NCI-H187 treated with DMSO at 0.1 percent for 48 hours (cell line): ENCODE data around the gene RABGAP1.

Experiments
- DNase-seq: peaks from one replicate; lab custom pipeline; 2025; lab: John Stamatoyannopoulos, UW

RABGAP1 gene

DNA sequence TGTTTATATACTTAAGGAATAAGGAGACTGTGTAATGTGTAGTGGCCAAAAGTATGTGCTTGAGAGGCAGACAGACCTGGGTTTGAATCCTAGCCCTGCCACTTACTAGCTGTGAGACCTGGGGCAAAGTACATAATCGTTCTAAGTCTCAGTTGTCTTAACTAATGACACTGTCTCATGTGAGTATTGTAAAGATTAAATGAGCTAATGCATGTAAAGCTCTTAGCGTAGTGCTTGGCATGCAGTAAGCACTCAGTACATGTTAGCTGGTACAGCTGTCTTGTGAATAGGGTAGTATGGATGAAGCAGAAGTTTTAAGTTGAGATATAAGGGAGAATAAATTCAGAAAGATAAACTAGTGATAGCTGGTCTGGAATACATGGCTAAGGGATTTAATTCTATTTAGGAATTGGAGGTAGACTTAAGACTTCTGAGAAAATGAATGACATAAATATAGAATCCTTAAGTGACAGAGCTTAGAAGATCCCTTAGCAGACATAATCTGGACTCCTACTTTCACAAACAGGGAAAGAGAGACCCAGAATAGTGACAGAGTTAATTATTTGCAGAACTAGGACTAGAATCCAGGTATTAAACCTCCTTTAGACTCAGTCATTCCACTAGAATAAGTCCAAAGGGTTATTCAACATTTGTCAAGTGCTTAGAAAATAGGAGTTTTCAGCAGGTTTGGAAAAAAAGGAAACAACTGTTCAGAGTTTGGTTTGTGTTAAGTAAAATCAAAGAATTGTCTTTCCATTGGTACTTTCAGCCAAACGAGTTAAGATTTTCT is 105.8 kb downstream of the RABGAP1 start:
- DNase-seq = no peak

DNA sequence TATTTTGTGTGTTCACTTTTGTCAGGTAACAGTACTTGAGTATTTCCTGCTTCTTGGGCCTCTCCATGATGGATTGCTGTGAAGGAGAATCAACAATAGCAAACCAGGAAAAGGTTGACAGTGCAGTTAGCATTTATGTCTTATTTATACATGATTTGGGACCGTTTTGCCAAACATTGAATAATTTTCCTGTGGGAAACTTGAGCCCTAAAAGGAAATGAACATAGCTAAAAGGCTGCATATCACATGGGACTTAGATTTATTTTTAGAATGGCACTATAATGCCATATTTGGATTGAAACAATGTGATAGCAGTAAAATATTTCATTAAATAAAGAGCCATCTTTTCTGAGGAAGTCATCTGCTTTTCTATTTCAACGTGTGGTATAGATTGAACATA is 107.9 kb downstream of the RABGAP1 start:
- DNase-seq = no peak

DNA sequence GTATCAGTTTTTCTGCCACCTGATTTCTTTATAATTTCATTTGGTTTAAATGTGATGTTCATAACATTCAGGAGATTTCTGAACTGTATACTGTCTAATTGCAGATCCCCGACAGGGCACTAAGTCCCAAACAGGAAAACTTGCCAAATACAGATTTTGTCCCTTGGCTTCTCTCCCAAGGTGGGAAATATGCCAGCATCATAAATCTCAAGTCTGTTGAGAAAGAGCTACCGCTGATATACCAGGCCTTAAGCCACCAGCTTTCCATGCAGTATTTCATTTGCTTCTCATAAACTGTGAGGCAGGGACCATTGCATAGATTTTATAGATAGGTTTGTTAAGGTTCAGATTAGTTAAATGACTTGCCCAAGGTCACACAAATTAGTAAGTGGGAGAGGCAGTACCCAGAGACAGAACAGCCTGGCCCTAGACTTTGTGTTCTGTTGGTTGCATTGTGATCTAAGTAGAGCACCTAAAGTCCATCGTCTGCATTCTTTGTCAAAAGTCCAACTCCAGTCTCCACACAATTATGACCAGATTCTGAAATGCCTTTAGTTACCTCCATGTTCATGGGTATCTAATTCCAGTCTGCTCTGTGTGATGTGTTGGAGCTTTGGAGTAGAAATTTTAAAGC is 108.9 kb downstream of the RABGAP1 start:
- DNase-seq = no peak

DNA sequence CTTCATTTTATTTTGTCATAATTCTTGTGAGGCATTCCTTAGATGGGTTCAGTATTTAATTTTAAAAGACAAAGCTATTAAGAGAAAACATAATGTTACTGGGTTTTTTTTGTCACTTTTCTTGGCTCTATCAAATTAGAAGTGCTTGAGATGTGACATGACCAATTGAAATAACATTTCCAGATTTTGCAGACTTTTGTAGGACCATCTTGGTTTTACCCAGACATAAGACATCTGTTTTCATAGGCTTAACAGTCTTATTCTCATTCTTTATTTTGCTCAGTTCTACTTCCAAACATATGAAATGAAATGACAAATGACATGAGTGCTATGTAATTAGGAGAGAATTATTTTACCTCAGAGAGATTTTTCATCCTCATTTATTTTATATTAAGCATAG is 112.2 kb downstream of the RABGAP1 start:
- DNase-seq = no peak

DNA sequence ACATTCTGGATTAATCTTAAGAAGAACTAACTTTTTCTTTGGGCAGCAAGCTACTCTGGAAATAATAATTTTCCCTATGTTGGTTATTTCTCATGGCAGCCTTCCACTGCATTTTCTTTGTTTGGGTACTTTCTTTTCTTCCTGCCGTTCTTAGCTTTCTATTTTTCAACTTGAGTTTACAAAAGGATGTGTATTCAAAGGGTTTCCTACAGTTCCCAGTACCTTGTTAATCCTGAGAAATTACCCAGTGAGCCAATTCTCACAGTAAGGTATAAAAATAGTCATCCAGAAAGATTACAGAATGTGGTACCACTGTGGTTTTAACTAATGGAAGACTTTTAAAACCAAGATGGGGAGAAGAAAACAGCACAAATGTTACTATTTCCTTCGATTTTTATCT is 112.9 kb downstream of the RABGAP1 start:
- no peak for DNase-seq

DNA sequence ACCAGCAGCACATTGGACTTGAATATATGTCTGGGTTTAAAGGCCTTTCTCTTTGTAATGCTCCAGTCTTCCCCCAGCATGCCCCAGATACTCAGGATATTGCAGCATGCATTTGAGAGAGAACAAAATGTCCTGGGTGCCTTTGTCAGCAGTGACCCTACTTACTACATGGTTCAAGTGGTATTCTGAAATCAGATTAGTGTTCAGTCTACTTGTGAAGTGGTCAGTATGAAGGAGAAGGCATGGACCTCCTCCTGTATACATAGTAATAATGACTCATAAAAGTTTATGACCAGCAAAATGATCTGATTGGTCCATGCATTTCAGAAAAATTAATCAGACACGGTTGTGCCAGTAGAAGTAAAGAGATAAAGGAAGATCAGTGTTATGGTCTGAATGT is 118.0 kb downstream of the RABGAP1 start:
- DNase-seq = no peak

DNA sequence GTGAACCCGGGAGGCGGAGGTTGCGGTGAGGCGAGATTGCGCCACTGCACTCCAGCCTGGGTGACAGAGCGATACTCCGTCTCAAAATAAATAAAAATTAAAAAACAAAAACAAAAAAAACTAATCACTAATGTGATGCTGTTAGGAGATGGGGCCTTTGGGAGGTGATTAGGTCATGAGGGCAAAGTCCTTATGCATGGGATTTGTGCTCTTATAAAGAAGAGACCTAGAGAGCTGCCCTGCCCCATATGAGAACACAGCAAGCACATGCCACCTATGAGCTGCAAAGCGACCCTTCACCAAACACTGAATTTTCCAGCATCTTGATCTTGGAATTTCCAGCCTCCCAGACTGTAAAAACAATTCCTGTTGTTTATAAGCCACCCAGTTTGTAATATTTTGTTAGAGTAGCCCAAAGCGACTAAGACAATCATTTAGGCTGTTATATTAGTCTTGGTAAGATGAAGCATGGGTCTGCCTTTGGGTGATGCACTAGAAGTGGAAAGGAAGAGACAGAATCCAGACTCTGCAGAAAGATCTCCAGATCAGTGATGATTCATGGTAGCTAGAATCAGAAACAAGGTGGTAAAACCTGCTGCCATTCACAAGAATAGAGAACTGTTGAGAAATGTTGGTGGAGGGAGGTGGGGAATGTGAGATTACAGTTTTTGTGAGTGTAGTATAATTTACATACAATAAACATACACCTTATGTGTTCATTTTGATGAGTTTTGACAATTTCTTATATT is 118.8 kb downstream of the RABGAP1 start:
- no peak for DNase-seq

DNA sequence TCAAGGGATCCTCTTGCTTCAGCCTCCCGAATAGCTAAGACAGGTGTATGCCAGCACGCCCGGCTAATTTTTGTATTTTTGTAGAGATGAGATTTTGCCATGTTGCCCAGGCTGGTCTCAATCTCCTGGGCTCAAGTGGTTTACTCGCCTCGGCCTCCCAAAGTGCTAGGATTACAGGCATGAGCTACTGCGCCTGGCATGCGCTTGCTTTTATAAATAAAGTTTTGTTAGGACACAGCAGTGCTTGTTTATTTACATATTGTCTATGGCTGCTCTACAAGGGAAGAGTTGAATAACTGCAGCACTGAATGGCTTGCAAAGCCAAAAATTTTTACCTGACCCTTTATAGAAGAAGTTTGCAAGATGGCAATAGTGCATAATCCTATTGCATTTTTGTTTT is 120.4 kb downstream of the RABGAP1 start:
- DNase-seq = no peak

DNA sequence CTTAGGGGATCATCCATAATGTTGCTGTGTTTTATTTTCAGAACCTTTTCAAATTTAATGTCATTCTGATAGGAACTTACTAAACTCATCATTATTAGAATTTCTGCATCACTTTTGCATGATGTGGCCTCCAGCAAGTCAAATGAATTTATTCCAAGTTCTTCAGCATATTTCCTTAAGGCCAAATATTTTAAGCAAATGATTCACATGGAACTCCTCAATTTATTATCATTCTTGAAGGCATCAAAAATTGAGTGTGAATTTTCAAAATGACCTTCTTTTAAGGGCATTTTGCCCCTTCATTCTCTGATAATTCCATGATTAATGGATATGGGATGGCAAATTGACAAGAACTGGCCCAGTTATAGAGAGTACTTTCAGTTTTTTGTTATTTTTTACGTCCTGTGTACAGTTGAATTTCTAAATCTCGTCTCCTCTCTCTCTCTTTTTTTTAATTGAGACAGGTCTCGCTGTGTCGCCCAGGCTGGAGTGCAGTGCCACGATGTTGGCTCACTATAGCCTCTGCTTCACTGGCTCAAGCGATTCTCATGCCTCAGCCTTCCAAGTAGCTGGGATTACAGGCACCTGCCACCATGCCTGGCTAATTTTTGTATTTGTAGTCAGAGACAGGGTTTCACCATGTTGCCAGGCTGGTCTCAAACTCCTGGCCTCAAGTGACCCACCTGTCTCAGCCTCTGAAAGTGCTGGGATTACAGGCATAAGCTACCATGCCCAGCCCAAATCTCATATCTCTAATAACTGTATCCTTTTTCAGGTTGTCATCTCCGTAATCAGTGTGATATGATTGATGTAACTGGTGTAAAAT is 121.7 kb downstream of the RABGAP1 start:
- no peak for DNase-seq

DNA sequence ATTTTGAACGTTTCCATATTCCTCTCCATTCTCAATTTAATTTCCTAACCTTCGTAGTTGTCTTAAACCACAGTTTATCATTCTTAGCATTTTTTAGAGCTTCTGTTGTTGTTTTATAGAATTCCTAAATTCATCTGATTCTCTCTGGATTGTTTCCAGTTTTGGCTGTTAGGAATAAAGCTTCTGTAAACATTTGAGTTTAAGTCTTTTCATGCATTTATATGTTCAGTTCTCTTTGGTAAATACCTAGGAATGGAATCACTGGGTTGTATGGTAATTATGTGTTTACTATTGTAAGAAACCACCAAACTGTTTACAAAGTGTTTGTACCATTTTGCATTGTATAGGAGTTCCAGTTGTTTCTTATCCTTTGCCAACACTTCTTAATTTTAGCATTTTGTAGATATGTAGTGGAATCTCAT is 122.4 kb downstream of the RABGAP1 start:
- DNase-seq = no peak

DNA sequence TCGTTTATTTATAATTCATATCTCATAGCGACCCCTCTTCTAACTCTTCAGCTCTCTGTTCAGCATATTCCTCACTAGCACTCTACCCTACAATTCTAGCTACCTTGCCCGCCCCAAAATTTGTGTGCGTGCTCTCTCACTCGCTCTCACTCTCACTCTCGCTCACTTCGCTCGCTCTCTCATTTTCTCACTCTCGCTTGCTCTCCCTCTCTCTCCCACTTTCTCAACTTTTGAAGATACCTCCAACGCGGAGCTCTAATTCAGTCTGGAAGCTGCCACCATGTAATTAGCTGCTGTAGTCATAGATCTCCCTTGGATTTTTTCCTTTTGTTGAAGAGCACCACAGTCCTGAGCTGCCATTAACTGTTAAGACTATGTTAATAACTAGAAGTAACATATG is 123.1 kb downstream of the RABGAP1 start:
- DNase-seq = no peak

DNA sequence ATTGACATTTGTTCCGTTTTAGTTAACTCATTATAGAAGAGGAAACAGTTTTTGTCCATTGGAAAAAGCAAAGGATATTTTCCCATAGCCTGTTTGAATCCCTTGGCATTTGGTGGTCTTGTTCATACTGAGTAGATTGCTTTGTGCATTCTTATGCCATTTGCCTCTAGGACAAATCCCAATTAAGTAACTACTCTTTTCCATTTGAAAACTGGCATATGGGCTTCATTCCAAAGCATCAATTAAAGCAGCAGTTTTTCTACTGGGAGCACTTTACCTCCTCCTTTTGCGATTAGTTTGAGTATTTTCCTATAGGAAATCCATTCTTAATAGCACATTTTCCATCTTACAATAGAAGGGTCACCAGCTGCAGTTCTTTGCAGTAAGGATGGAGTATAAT is 123.9 kb downstream of the RABGAP1 start:
- DNase-seq = no peak

DNA sequence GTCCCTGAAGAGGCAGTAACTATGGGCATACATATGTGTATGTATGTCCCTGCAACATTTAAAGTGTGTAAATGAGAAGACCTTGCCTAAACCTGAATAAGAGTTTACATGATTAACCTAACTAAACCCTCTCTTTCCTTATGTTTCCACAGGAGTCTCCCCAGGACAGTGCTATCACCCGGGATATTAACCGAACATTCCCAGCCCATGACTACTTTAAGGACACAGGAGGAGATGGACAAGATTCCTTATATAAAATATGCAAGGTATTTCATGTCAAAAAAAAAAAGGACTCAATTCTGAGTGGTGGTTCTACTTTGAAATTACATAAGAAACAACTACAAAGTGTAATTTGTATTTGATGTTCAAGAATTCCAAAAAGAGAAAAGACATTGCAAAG is 124.4 kb downstream of the RABGAP1 start:
- DNase-seq = no peak

DNA sequence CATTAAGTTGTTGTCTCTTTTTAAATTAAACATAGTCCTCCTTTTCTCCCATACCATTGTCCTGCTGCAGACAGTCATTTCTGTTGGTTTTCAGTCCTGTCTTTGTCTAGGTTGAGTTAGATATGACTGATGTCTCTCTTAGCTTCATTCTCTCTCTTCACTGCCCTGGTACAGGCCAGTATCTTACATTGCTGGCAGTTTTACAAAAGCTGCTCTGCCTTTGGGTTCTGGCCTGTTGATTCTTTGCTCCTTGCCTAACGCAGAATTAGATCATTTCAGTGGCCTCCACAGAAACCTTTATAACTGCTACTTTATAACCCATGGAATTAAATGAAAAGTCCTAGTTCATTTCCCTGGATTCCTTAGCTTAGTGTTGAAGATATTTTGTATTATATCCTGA is 126.3 kb downstream of the RABGAP1 start:
- DNase-seq = no peak

DNA sequence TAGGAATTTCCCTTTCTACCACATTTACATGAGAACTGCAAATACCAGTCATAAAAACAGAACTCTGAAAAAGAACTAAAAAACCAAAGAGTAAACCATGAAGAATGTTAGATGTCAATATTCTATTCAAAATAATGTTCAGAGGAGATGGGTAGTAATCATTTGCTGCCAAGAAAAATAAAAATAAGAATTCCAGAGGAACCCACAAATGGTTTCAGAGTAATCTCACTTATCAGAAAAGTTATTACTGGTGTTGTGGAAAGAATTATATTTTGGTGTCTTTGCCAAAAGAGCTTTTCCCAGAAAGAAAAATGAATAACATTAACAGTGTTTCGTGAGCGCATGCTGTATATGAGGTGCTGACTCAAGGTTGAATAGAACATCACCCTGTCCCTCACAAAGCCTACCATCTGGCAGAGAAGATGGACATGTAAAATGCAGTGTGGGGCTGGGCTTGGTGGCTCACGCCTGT is 128.2 kb downstream of the RABGAP1 start:
- DNase-seq = no peak

DNA sequence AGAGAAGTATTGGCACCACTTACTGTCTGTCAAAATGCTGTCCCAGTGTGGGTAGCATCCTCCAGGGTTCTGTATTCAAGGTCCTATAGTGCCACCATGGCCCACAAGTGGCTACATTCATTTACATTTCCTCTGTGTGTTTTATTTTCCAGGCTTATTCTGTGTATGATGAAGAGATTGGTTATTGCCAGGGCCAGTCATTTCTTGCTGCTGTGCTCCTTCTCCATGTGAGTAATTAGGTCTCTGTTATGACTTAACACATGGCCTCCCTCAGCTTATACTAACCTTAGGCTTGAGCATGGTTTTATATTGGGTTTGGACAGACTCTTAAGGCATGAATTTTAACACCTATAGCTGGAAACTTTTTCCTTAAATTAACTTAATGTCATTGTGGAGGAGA is 129.4 kb downstream of the RABGAP1 start:
- no peak for DNase-seq

DNA sequence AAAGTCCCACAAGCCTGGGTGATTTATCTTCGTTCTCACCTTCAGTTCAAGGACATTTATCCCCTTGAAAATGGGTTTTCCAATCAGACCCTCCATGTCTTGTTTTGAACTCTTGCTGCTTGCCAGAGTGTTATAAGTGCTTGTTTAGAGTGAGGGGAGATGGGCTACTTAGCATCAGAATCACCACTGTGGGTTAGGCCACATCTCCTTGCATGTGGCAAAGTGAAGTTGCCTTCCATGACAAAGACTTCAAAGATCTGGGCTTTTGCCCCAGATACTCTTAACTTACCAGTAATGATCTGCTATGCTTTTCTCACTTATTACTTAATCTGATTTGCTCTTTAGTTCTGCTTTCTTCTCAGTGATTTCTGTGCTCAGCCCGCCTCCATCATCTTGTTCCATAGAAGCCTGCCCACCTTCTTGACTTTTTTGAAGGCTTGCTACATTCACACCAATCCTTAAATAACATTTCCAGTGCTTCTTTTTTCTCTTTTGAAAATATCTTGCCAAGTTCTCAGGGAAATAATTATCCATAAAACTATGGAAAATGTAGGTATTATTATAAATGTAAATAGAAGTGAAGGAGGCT is 131.7 kb downstream of the RABGAP1 start:
- DNase-seq = no peak

DNA sequence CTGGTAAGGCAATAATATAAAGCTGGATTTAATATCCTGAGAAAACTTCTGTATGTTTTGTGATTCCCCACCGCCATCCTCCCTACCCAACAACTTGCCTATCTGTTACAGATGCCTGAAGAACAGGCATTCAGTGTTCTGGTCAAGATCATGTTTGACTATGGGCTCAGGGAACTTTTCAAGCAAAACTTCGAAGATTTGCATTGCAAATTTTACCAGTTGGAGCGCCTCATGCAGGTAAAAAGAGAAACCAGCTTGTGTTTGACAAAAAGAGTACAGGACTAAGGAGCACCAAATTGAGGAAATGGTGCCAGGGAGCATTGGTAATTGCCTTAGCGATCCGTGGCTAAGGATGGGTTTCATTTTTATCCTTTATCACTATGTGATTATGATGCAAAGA is 132.6 kb downstream of the RABGAP1 start:
- DNase-seq = no peak

DNA sequence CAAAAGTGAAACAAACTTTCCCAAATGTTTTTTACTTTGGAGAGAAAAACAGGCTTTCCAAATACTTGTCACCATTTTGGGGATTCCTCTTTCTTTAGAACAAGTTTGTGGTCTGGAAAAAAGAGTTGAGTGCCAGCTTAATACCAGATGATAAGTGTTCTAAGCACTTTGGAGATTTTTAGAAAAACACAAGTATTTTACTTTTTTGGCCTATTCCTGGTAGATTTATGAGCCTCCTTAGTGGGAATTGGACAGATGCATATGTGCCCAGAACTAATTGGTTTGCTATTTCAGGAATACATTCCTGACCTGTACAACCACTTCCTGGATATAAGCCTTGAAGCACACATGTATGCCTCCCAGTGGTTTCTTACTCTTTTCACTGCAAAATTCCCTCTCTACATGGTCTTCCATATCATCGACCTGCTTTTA is 133.2 kb downstream of the RABGAP1 start:
- DNase-seq = no peak

DNA sequence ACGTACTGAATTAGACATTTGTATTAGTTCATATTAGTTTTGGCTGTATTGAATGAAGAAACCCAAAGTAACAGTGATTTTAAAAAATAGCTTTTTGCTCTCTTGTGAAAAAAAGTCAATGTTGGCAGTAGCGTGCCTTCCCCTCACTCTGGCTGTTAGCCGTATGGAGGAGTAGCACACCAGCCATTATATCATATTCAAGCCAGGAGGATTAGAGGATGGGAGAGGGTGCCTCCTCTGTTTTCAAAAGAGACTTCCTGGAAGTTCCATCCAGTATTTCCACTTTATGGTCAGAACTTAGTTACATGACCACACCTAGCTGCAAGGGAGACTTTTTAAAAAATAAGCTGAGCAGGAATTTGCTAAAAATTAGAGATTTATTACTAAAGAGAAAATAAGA is 133.8 kb downstream of the RABGAP1 start:
- DNase-seq = no peak

DNA sequence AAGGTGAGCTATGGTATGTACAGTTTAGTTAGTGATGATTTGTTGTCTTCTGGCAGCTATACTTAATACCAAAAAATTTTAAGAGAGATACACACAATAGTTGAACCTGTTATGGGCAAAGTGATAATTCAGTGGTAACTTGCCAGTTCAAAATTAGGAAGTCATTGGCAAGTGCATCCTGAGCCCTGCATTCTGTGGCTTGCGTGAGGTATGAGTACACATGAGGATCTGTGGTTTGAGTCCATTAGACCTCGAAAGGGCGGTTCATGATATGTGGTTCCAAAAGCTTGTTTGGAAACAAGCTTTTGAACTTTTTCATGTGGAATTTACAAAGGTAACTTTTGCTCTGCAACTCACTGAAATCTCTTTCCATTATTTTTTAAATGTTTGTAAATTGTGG is 139.6 kb downstream of the RABGAP1 start:
- no peak for DNase-seq

DNA sequence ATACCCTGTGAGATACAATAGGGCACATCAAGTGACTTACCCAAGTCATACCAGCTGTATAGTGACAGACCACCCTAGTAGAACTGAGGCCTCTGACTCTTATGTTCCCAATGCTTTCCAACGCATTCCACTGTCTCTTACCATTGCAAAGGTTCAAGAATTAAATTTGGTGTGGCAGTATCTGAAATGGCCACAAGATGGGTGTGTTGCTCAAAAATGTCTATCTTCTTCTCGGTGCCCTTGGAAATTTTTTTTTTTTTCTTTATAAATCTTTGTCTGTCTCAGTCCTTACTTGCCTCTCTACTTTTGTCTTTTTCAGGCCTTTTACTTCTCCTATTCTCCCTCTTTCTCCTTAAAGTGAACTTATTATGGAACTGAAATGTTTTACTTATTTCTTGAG is 141.0 kb downstream of the RABGAP1 start:
- DNase-seq = no peak
